Measurements from ENCODE around the gene MAP4K4. TPM values are rescaled to one million over a fixed set of nuclear protein-coding genes. Genes with fewer than 3 reads are reported as not detected.

MAP4K4 gene
- total and polyA plus RNA-seq, 2 experiments from 2014 or later: 59.1 to 84.4 TPM

DNA sequence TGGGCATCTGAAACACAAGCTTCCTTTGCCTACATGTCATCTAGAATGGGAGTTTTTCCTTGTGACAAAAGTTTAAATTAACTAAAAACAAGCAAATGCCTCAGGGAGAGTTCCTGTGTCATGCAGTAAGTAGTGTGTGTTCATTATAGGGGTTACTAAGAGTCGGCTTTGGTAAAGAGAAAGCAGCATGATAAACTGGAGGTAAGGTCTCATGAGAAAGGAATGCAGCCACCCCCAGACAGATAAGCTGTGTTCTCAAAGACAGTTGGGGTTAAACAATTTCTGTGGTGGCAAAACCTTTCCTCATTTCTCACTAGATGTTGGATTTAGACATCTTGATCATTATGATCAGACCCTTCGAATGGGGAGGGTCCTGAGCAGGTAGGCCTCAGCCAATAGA, 129.7 kb downstream of the MAP4K4 start:
- H3K27ac ChIP-seq: peak overlapping the region; percentile 91
- peaks cover 56% of the 10 kb centered on the region for H3K79me2 ChIP-seq
- H3K4me2 ChIP-seq: peak overlapping the region; percentile 42
- no peaks in the 10 kb centered on the region for H3K9me3 ChIP-seq (ENCODE audit: low read depth)
- peaks cover 11% of the 10 kb centered on the region for H4K20me1 ChIP-seq (ENCODE audit: insufficient read depth, poor library complexity, severe bottlenecking)
- H3K4me1 ChIP-seq (ENCODE audit: insufficient read depth): peaks cover 55% of the 10 kb centered on the region
- H2AFZ ChIP-seq: no peak overlapping the region
- no peaks in the 10 kb centered on the region for H3K9me2 ChIP-seq (replicated peaks; ENCODE audit: insufficient read depth)
- no peaks in the 10 kb centered on the region for H3K36me3 ChIP-seq (replicated peaks; ENCODE audit: insufficient read depth, low read depth)
- WGBS (ENCODE audit: low lambda C conversion rate, missing lambda C conversion rate): 38% methylated on average over 2 of the region's 2 CpGs
- H3K27me3 ChIP-seq: no peaks in the 10 kb centered on the region
- no peak overlapping the region for H3K4me3 ChIP-seq
- DNase-seq (ENCODE audit: low spot score): peak; percentile 80
- TF ChIP-seq, protein P1, sequence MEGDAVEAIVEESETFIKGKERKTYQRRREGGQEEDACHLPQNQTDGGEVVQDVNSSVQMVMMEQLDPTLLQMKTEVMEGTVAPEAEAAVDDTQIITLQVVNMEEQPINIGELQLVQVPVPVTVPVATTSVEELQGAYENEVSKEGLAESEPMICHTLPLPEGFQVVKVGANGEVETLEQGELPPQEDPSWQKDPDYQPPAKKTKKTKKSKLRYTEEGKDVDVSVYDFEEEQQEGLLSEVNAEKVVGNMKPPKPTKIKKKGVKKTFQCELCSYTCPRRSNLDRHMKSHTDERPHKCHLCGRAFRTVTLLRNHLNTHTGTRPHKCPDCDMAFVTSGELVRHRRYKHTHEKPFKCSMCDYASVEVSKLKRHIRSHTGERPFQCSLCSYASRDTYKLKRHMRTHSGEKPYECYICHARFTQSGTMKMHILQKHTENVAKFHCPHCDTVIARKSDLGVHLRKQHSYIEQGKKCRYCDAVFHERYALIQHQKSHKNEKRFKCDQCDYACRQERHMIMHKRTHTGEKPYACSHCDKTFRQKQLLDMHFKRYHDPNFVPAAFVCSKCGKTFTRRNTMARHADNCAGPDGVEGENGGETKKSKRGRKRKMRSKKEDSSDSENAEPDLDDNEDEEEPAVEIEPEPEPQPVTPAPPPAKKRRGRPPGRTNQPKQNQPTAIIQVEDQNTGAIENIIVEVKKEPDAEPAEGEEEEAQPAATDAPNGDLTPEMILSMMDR (IDR thresholded peaks at IDR 0.05; ENCODE audit: poor library complexity): no peak
- TF ChIP-seq EZH2 (IDR thresholded peaks at IDR 0.05; ENCODE audit: borderline replicate concordance): no peak
- TF ChIP-seq EZH2phosphoT487 (IDR thresholded peaks at IDR 0.05; ENCODE audit: low read depth, severe bottlenecking, unreplicated experiment): no peak

DNA sequence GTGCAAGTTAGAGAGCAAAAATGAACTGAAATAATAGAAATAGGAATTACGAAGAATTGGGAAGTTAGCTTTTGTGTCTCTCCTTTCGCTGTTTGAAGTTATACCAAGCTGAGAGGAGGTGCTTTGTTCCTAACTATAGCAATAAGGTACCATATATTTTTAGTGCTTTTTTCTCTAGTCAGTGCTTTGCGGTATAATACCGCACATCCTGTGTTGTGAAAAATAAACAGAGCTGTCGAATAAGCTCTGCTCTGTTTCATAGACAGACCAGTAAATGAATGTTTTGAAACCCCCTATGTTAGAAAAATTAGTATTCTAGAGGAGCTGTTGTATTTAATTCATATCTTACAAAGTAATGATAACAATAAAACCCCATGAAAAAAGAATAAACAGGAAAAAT, 130.8 kb downstream of the MAP4K4 start:
- peaks cover 52% of the 10 kb centered on the region for H3K79me2 ChIP-seq
- DNase-seq (ENCODE audit: low spot score): no peak
- peaks cover 46% of the 10 kb centered on the region for H3K4me1 ChIP-seq (ENCODE audit: insufficient read depth)
- no peaks in the 10 kb centered on the region for H3K36me3 ChIP-seq (replicated peaks; ENCODE audit: insufficient read depth, low read depth)
- peak overlapping the region; percentile 91 for H3K27ac ChIP-seq
- no peak overlapping the region for H2AFZ ChIP-seq
- WGBS (ENCODE audit: low lambda C conversion rate, missing lambda C conversion rate): 64% methylated on average over 5 of the region's 5 CpGs
- H3K9me2 ChIP-seq (replicated peaks; ENCODE audit: insufficient read depth): no peaks in the 10 kb centered on the region
- no peaks in the 10 kb centered on the region for H3K9me3 ChIP-seq (ENCODE audit: low read depth)
- H3K4me3 ChIP-seq: no peak overlapping the region
- no peaks in the 10 kb centered on the region for H3K27me3 ChIP-seq
- peak overlapping the region; percentile 1 for H3K4me2 ChIP-seq
- TF ChIP-seq EZH2phosphoT487 (IDR thresholded peaks at IDR 0.05; ENCODE audit: low read depth, severe bottlenecking, unreplicated experiment): no peak
- TF ChIP-seq, protein P1 (IDR thresholded peaks at IDR 0.05; ENCODE audit: poor library complexity): no peak
- TF ChIP-seq EZH2 (IDR thresholded peaks at IDR 0.05; ENCODE audit: borderline replicate concordance): no peak
- H4K20me1 ChIP-seq (ENCODE audit: insufficient read depth, poor library complexity, severe bottlenecking): peaks cover under 1% of the 10 kb centered on the region

DNA sequence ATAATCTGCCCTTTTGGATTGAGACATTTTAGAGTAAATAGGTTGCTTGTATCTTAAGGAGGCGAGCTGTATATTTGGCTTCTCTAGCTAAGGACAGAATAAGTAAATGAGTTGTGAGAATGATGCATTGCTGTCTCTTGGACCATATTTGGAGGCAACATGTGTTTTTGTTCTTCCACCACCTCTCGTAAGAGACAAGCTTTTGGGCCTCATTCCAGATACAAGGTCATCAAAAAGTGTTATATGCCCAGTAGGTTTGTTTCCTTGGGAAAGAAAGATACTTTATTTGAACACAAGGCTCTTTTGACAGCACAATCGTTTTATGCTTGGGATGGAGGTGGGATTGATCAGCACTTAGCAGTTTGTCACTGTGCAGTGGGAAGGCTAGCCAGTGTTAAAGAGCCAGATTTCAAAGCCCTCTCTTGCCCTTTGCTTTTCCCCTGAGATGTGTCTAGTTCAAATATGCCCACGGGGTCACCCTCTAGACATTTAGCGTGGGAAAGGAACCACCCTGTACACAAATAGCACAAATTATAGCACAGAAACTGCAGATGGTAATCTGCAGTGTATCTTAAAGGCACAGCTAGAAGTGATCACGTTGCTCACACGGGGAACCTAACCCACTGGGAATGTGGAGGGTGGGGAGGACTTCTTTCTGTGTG, 131.3 kb downstream of the MAP4K4 start:
- no peak overlapping the region for H2AFZ ChIP-seq
- peak overlapping the region; percentile 1 for H3K4me2 ChIP-seq
- TF ChIP-seq EZH2 (IDR thresholded peaks at IDR 0.05; ENCODE audit: borderline replicate concordance) (no peak), EZH2phosphoT487 (IDR thresholded peaks at IDR 0.05; ENCODE audit: low read depth, severe bottlenecking, unreplicated experiment) (no peak)
- TF ChIP-seq, protein P1 (IDR thresholded peaks at IDR 0.05; ENCODE audit: poor library complexity): no peak
- peak overlapping the region; percentile 91 for H3K27ac ChIP-seq
- no peaks in the 10 kb centered on the region for H4K20me1 ChIP-seq (ENCODE audit: insufficient read depth, poor library complexity, severe bottlenecking)
- no peak overlapping the region for H3K4me3 ChIP-seq
- peaks cover 47% of the 10 kb centered on the region for H3K79me2 ChIP-seq
- WGBS (ENCODE audit: low lambda C conversion rate, missing lambda C conversion rate): 55% methylated on average over 7 of the region's 7 CpGs
- no peaks in the 10 kb centered on the region for H3K9me3 ChIP-seq (ENCODE audit: low read depth)
- no peaks in the 10 kb centered on the region for H3K9me2 ChIP-seq (replicated peaks; ENCODE audit: insufficient read depth)
- H3K36me3 ChIP-seq (replicated peaks; ENCODE audit: insufficient read depth, low read depth): no peaks in the 10 kb centered on the region
- H3K4me1 ChIP-seq (ENCODE audit: insufficient read depth): peaks cover 43% of the 10 kb centered on the region
- H3K27me3 ChIP-seq: no peaks in the 10 kb centered on the region
- no peak for DNase-seq (ENCODE audit: low spot score)
